ENCODE measurements around the gene KCNQ5.

The KCNQ5 gene

GRCh38 chr6:73236144-73236750, 614.4 kb downstream of the KCNQ5 start:
- DNase-seq, result no peak

DNA sequence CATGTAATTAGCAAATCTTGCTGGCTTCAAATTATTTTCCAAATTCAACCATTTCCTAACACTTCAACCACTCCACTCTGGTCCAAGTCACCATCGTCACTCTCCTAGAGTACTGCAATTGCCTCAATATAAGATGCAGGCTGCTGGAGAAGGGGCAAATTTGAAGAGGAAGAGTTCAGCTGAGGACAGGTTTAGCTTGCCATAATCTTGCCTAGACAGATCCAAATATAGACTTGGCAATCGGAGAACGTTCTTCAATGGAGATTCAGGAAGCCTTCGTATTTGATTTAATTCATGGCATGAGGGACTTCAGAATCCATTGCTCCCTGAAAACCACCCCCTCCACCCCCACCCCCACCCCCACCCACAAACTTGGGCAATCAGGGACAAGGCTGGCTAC, 618.9 kb downstream of the KCNQ5 start:
- DNase-seq, result no peak

- no peak for DNase-seq
Observed at GRCh38 chr6:73242001-73242400, 620.1 kb downstream of the KCNQ5 start.
